Posterior vena cava (tissue), 2 donors: ENCODE measurements around the gene NFATC1. TPM values are rescaled to one million over a fixed set of nuclear protein-coding genes. Genes with fewer than 3 reads are reported as not detected.
A peak's percentile ranks its signal among the peaks of the same experiment; 100 is the strongest.

Source experiments
- DNase-seq: peaks from one replicate; pipeline ENCODE4 v3.0.0-alpha.2; 2020; ENCODE audit warnings: low spot score
- intact Hi-C, 2 donors: fragments of 100-400 bp; cut with DNase I; formaldehyde crosslinking; loops; one replicate each; pipeline versions ENCODE4 v1.14.1 to v1.14.2; 2022 to 2023
- total RNA-seq, 2 donors: library from RNA; stranded (reverse); fragmentation: NEBNext Ultra II Directional; extraction: Animal tissue kit (Norgen Biotek cat#: 25700); gene quantifications; one replicate each; pipeline ENCODE4 v1.2.1, GENCODE V29; 2021
- donor health status: DM: yes; HTN: yes; CAD: no.
- donor health status: DM: yes; HTN: yes; CAD: no.

NFATC1 gene
- total RNA-seq, 2 donors from 2014 or later, result 23.9 to 26.9 TPM

DNA sequence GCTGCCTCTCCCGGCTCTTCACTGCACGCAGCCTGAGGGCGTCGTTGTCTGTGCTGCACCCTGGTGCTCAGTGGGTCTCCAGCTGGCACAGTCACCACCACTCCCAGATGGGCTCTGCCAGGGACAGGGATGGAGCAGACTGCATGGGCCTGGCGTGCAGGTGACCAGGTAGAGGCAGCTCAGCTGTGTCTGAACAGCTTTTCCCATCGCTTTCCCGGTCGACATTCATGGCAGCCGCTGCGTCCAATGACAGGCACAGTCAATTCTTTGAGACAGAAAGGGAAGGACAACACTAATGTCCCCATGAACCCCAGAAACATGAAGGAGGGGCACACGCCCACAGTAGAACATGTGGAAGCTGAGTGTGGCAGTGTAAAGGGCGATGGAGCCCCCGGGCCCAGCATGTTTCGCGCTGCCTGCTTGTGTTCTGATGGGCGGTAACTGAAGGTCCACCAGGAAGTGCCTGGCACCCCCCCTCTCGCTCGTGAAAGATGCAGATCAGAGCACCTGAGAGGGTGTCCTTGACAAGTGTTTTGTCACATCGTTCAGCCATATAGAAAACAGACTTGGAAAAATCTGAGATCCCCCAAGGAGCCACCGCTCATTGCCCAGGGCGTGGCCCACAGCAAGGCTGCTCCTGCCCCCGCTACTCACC lies 122.4 kb downstream of the NFATC1 start:
- peak; percentile 52 for DNase-seq
- intact Hi-C loops, result no loop called here

DNA sequence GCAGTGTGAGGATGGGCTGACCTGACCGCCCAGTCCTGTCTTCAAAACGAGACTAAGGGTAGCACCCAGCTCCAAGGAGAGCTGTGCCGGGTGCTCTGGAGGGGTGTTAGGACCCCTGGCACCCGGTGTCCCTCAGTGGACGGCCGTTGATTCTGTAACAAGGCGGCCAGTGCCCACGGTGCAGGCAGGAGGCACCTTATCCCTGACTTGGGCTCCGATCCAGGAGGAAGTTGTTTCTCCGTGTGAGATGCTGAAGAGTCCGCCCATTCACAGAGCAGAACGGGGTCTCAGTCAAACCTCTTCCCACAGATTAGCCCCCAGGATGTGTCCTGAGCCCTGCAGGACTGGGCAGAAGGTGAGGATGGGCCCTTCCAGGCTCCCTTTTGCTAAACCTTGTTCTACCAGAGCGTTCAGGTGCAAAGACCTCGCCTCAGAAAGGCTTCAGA lies 123.0 kb downstream of the NFATC1 start:
- intact Hi-C loops, result no loop called here
- DNase-seq, result peak; percentile 62

DNA sequence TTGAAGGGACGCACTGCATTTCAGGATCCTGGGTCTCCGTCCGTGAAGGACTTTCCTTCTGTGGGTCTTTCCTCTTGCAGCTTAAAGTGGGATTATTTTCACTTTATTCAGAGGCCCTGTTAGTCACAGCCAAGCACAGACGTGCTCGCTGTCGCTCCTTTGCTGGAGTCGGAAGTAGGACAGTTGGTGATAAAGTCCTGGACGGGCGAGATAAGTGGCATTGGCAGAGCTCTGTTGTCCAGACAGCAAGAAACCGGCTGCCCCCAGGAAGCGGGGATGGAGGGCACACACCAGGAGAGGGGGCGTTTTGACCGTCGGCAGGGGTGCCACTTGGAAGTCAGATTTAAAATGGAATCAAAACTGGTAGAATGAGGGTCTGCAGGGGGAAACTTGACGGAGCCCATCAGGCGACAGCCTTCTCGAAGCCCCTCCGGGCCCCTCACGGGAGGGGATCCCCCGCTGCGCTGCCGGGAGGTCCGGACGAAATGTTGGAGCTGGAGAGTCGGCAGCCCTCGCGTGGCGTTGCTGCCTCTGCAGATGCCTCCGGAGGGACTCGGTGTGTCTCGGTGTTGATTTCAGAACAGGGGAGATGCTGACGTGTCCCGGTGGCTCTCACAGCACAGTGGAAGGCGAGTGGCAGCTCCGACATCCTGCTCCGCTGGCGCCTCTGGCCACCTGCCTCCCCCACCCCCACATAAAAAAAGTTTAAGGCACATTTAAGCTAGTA lies 124.2 kb downstream of the NFATC1 start:
- intact Hi-C loops, result loop anchor here in 1 of 2 donors (10.0 kb wide), 1 partner anchor 125 kb away; no protein-coding TSS in a partner anchor
- DNase-seq, result peak; percentile 77

DNA sequence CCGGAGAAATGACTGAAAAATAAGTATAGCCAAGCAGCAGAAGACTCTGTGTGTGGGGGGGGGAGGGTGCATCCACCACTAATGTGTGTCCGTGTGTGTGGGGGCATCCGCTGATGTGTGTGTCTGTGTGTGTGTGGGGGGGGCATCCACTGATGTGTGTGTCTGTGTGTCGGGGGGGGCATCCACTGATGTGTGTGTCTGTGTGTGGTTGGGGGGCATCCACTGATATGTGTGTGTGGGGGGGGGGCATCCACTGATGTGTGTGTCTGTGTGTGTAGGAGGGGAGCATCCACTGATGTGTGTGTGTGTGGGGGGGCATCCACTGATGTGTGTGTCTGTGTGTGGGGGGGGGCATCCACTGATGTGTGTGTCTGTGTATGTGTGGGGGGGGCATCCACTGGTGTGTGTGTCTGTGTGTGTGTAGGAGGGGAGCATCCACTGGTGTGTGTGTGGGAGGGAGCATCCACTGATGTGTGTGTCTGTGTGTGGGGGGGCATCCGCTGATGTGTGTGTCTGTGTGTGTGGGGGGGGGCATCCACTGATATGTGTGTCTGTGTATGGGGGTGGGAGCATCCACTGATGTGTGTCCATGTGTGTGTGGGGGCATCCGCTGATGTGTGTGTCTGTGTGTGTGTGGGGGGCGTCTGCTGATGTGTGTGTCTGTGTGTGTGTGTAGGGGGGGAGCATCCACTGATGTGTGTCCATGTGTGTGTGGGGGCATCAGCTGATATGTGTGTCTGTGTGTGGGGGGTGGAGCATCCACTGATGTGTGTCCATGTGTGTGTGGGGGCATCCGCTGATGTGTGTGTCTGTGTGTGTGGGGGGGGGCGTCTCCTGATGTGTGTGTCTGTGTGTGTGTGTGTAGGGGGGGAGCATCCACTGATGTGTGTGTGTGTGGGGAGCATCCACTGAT lies 125.0 kb downstream of the NFATC1 start:
- no peak for DNase-seq
- intact Hi-C loops, result loop anchor here in 1 of 2 donors (10.0 kb wide), 1 partner anchor 124 kb away; no protein-coding TSS in a partner anchor

DNA sequence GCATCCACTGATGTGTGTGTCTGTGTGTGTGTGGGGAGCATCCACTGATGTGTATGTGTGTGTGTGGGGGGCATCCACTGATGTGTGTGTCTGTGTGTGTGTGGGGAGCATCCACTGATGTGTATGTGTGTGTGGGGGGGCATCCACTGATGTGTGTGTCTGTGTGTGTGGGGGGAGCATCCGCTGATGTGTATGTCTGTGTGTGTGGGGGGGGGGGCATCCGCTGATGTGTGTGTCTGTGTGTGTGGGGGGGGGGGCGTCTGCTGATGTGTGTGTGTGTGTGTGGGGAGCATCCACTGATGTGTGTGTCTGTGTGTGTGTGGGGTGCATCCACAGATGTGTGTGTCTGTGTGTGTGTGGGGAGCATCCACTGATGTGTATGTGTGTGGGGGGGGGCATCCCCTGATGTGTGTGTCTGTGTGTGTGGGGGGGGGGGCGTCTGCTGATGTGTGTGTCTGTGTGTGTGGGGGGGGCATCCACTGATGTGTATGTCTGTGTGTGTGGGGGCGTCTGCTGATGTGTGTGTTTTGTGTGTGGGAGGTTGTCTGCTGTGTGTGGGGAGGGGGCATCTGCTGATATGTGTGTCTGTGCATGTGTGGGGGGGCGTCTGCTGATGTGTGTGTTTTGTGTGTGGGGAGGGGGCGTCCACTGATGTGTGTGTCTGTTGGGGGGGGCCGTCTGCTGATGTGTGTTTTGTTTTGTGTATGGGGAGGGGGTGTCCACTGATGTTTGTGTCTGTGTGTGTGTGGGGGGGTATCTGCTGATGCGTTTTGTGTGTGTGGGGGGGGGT lies 125.9 kb downstream of the NFATC1 start:
- intact Hi-C loops, result loop anchor here in 1 of 2 donors (10.0 kb wide), 1 partner anchor 123 kb away; no protein-coding TSS in a partner anchor
- peak; percentile 25 for DNase-seq

DNA sequence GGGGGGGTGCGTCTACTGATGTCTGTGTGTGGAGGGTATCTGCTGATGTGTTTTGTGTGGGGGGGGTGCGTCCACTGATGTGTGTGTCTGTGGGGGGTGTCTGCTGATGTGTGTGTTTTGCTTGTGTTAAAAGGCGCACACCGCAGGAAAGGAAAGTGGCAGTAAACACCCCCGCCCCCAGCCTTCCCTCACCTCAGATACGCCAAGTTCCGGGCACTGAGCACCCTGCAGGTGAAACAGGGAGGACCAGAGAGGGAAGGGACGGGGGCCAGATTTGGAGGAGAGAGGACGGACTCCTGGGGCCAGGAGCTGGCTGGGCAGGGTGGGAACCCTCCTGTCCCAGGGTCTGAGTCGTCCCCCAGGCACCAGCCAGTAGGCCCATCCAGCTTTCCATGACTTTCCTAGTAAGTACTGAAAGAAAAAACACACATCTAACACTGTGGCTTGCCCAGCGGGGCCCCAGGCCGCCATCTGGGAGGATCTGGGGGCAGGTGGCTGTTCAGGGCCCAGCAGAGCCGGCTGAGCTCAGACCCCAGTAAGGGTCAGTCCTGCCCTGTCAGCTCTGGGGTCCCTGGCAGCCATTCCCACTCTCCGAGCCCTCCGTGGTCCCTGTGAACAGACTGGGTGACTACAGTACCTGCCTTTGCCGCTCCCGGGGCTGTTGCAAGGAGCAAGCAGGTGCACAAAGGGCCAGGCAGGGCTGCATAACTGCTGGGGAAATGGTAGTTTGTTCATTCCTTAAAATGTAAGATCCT lies 126.9 kb downstream of the NFATC1 start:
- intact Hi-C loops, result loop anchor here in 1 of 2 donors (10.0 kb wide), 1 partner anchor 122 kb away; no protein-coding TSS in a partner anchor
- DNase-seq, result peak; percentile 72

DNA sequence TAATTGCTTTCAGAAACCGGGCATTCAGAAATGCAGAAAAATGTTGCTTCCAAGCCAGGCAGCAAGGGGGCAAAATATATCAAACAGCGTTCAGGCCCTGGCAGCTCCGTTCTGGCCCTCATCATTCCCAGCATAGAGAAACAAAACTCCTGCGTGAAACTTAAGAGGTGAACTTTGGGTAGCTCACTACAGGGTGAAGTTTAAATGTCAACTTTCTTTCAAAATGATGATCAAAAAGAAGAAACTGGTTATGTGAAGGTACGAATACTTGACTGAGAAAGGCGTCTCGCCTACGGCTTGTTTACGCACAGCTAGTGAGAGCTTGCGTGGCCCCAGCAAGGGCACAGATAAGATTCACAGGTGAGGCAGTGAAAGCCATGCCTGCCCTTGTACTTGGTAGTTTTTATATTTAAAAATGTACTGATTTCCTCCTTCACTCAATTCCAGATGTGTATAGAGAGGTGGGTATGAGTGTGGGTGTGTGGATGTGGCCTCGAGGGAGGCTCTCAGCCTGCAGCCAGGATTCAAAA lies 127.5 kb downstream of the NFATC1 start:
- no peak for DNase-seq
- intact Hi-C loops, result loop anchor here in 1 of 2 donors (10.0 kb wide), 1 partner anchor 122 kb away; no protein-coding TSS in a partner anchor

DNA sequence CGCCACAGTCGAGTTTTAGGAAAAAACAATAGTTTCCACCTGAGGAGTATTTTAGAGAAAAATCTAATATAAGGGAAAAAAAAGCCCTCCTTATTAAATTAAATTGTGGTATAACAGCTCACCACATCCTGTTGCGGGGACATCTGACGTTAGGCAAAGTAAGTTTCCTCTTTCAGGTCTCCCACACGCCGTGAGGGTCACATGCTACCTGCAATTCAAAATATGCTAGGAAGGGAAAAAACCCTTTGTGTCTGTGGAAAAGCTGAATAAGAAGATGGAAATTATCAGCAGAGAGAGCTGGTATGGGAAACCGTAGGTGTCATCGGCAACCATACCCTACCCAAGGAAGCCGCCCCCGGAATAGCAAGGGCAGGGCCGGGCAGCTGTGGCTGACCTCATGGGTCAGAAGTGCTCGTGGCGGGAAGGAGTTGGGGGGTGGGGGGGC lies 128.0 kb downstream of the NFATC1 start:
- intact Hi-C loops, result loop anchor here in 1 of 2 donors (10.0 kb wide), 1 partner anchor 121 kb away; no protein-coding TSS in a partner anchor
- DNase-seq, result peak; percentile 72

DNA sequence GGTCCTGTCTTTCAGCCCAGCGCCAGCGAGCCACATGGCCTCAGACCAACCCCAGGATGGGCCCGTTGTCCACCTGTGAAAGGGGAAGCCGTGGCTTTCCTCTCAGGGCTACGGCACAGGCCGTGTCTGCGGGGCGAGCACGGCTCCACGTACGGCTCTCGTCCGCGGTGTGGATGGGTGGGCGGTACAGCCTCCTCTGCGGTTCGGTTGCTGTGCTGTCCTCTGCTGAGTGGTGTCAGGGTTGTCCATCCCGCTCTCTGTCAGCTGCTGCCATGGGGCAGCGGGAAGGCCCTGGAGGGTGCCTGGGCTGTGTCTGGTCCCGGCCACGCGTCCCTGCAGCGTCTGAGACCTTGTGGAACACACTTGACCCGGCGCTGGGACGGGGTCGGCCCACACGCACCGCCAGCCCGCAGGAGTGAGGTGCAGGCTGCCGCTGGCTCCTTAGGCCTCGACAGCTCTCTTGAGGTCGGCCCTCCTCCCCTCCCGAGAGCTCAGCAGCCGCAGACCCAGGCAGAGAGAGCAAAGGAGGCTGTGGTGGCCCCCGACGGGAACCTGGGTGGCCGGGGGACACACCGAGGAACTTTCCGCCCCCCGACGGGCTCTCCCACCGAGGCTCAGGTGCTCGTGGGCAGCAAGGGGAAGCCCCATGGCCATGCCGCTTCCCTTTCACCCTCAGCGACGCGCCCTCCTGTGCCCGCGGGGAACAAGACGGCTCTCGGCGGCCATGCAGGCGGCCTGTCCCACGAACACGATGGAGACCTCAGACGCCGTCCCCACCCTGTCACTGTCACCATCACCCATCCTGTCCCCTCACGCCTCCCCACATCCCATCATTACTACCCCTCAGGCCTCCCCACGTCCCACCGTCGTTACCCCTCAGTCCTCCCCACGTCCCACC lies 128.7 kb downstream of the NFATC1 start:
- DNase-seq, result peak; percentile 79
- intact Hi-C loops, result loop anchor here in 1 of 2 donors (5.0 to 10.0 kb wide), 2 partner anchors 120 to 142 kb away; no protein-coding TSS in a partner anchor

DNA sequence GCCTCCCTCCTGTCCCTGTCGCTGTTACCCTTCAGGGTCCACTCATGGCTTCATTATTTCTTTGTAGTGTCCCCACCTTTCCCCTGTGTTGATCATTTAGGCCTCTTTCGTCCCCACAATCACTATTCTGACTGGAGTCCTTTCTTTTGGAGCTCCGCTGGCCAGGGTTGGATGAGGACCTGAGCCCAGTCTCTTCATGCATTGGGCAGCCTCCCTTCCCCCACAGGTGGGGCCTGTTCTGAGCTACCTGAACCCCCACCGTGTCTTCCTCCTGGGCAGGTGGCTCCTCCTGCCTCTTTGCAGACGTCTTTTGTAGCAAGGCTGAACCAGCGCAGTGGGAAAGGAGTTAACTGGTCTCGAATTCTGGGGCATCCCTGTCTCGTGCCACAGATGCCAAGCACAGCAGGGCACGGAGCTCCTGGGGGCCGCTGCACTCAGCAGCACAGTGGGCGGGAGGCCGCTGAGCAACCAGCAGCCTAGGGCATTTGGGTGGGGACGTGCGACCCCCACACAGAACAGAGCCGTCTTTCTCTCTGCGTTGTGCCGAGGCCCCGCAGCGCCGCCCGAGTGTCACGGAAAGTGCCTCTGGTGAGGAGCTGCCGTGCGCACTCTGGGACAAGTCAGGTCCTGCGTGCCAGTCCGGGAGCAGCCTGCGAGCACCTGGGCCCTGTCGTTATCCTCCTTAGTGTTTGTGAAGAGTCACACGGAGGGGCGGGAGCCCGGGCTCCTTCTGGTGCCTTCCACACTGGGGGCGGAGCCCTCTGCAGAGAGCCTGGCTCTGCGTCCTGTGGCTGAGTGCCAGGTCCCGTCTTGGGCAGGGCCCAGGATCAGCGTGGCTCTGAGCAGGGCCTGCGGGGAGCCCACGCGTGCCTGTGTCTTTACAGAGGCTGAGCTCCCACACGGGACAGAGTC lies 130.1 kb downstream of the NFATC1 start:
- peak; percentile 90 for DNase-seq
- intact Hi-C loops, result loop anchor here in 1 of 2 donors (5.0 to 10.0 kb wide), 2 partner anchors 119 to 144 kb away; no protein-coding TSS in a partner anchor

DNA sequence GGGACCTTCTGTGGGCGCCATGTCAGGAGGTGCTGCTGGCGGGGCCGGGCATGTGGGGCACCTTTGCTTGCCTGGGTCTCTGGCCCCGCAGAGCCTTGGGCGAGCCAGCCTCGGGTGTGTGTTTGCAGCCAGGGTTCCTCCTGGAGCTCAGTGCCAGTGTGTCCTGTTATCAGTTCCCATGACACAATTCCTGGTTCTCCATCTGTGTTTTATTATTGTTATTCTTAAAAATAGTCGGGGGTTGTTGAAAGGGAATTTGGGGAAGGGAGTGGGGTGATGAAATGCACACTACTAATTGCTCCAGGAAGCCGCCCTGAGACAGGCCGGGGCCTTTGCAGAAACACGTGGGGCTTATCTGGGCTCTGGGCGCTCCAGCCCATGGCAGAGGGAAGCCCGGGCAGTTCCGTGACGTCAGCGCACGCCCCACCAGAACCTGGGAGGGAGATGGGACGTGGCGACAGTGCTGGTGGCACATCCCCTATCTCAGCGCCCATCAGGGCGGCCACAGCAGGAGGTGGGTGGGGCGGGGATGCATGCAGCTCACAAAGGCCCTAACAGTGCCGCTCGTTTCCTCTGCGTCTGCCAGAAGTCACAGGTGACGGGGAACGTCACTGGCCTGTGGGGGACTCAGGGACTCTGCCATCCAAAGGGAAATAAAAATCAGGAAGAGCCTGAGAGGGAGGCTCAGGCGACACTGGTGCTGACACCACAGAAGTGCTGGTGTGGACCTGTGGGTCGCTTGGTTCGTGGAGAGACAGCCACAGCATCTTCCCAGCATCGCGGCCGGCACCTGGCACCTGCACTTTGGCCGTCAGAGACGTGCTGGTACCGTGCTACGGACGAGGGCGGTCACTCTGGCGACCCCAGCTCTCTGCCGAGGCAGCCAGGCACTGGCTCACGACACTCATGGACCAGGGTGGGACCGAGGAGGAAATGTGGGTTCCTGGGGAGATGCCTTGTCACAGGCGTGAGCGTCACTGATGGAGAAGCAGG lies 131.0 kb downstream of the NFATC1 start:
- peak; percentile 87 for DNase-seq
- intact Hi-C loops, result loop anchor here in 1 of 2 donors (5.0 to 10.0 kb wide), 2 partner anchors 118 to 144 kb away; no protein-coding TSS in a partner anchor

DNA sequence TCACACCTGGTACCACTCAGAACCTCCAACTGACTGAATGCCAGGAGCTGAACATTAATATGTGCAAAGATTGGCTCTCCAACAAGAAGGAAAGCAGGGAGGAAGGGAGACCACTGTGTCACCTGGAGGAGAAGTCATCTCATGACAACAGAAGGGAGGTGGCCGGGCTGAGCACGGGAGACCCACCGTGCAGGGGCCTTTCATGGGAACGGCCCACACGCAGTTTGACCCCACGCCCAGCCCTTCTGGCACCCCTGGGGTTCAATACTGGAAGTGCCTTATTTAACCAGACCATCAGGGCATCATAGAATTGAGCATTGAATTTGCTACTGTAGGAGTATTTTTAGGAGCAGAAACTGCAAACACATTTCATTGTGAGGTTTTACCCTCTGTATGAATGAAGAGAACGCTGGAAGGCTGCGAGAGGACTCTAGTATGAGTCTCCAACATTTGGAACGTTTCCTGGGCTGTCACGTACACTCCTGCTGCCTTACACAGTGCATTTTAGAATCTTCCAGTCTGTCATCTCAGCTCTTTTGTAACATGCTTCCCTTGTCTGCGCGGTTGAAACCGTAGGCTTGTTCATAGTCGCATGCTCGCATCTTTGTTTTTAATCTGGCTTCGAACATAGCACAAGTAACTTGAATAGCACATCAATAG lies 132.1 kb downstream of the NFATC1 start:
- intact Hi-C loops, result loop anchor here (1.0 to 10.0 kb wide), 4 partner anchors 14 to 147 kb away; no protein-coding TSS in a partner anchor
- peak; percentile 67 for DNase-seq

DNA sequence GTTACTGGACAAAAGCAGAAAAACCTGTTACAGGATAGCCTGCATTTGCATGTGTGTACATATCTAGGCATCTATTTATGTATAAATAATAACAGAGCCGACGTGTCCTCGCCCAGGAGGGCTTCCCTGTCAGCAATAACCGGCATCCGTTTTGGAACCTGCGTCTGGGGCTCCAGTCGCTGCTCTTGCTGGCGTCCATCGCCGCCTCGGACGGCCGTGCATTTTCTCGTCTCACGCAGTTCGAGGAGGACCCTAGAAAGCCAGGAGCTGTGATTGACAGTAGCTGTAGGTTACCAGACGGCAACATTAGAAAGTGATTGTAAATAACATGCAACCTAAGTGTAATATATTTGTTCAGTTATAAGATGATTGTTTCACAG lies 132.6 kb downstream of the NFATC1 start:
- peak; percentile 70 for DNase-seq

More for the DNA sequence above, 132.6 kb downstream of the NFATC1 start:
- intact Hi-C loops, result loop anchor here (1.0 to 10.0 kb wide), 4 partner anchors 15 to 148 kb away; no protein-coding TSS in a partner anchor
